ENCODE data around the gene PDE3A.
"Not testable (repeated sequence)": the region's sequence is repeated elsewhere in the genome, so short reads cannot be mapped to it uniquely, and the experiment has no call there.

Gene PDE3A

GRCh38 chr12:20560935-20561334 is 192.6 kb downstream of the PDE3A start:
- no peak for DNase-seq

- DNase-seq, result no peak
Observed at GRCh38 chr12:20561871-20562270, 193.5 kb downstream of the PDE3A start.

- DNase-seq, result no peak
Observed at GRCh38 chr12:20567413-20567812, 199.1 kb downstream of the PDE3A start.

GRCh38 chr12:20572451-20572850 is 204.1 kb downstream of the PDE3A start:
- DNase-seq, result no peak

GRCh38 chr12:20576528-20576927 is 208.2 kb downstream of the PDE3A start:
- DNase-seq, result no peak

- no peak for DNase-seq
Observed at GRCh38 chr12:20577054-20577453, 208.7 kb downstream of the PDE3A start.

- no peak for DNase-seq
Observed at GRCh38 chr12:20578142-20578541, 209.8 kb downstream of the PDE3A start.

- DNase-seq, result no peak
Observed at GRCh38 chr12:20585055-20585625, 216.8 kb downstream of the PDE3A start.

- no peak for DNase-seq
Observed at GRCh38 chr12:20585913-20586312, 217.6 kb downstream of the PDE3A start.

- DNase-seq, result no peak
Observed at GRCh38 chr12:20588042-20588441, 219.7 kb downstream of the PDE3A start.

- no peak for DNase-seq
Observed at GRCh38 chr12:20590570-20590969, 222.2 kb downstream of the PDE3A start.

GRCh38 chr12:20592556-20592955 is 224.2 kb downstream of the PDE3A start:
- DNase-seq, result no peak

- DNase-seq, result no peak
Observed at GRCh38 chr12:20593611-20594010, 225.3 kb downstream of the PDE3A start.

- DNase-seq, result no peak
Observed at GRCh38 chr12:20596061-20596460, 227.7 kb downstream of the PDE3A start.

GRCh38 chr12:20599757-20600156 is 231.4 kb downstream of the PDE3A start:
- no peak for DNase-seq

GRCh38 chr12:20601668-20602280 is 233.4 kb downstream of the PDE3A start:
- DNase-seq, result no peak

GRCh38 chr12:20602641-20603391 is 234.5 kb downstream of the PDE3A start:
- no peak for DNase-seq

GRCh38 chr12:20604408-20605067 is 236.2 kb downstream of the PDE3A start:
- DNase-seq, result no peak

- DNase-seq, result not testable (repeated sequence)
Observed at GRCh38 chr12:20615020-20615419, 246.7 kb downstream of the PDE3A start.

GRCh38 chr12:20616093-20616492 is 247.8 kb downstream of the PDE3A start:
- no peak for DNase-seq

GRCh38 chr12:20620261-20620660 is 251.9 kb downstream of the PDE3A start:
- no peak for DNase-seq

- no peak for DNase-seq
Observed at GRCh38 chr12:20624718-20625117, 256.4 kb downstream of the PDE3A start.

- DNase-seq, result no peak
Observed at GRCh38 chr12:20625531-20625930, 257.2 kb downstream of the PDE3A start.
